H1 (cell line): ENCODE results near the gene ARHGAP42. TPM values are rescaled to one million over a fixed set of nuclear protein-coding genes. Genes with fewer than 3 reads are reported as not detected.

Experiments
- HDAC6 ChIP-seq: IDR thresholded peaks from one replicate; pipeline ENCODE4 v1.7.1; 2012; ENCODE audit warnings: low read depth, mild to moderate bottlenecking, inconsistent platforms, low read length, moderate library complexity
- SIN3A ChIP-seq, 2 experiments: IDR thresholded peaks in 1 of 2; conservative IDR thresholded peaks in 1 of 2; 2 replicates each; pipeline ENCODE4 v1.6.1; 2011 to 2012; ENCODE audit warnings: low read length in 2 of 2, improper control_type of control experiment in 1 of 2, low read depth in 1 of 2, mild to moderate bottlenecking in 1 of 2
- SUZ12 ChIP-seq: fragments of 200-600 bp; sonication (generic); IDR thresholded peaks from 2 replicates; pipeline ENCODE4 v1.6.1; 2012; ENCODE audit warnings: mild to moderate bottlenecking, inconsistent platforms, low read length, moderate library complexity, mixed read lengths
- polyA plus RNA-seq, 7 experiments: library from polyadenylated mRNA; depleted of rRNA in 3 of 7; stranded (reverse) in 5 of 7; unstranded in 2 of 7; fragments of >200 nt in 5 of 7; fragments of 200-250 nt in 2 of 7; gene quantifications; 1 replicate in 5 of 7; 2 replicates in 1 of 7; 4 replicates in 1 of 7; pipeline versions ENCODE4 v1.2.1 to v1.2.3, GENCODE V29; 2011 to 2013; ENCODE audit warnings: missing spikeins in 2 of 7, mixed read lengths in 2 of 7
- total RNA-seq: library from RNA; stranded (reverse); fragmentation: NEBNext Ultra II Directional; extraction: Animal tissue kit (Norgen Biotek cat#: 25700); gene quantifications from 2 replicates; pipeline ENCODE4 v1.2.1, GENCODE V29; 2021
- TF ChIP-seq, protein P1 (sequence below): IDR thresholded peaks from 2 replicates; pipeline ENCODE4 v1.6.1; 2012; ENCODE audit warnings: inconsistent platforms

ARHGAP42 gene
- total and polyA plus RNA-seq, 2 of the 8 experiments (the other 6 are each of a cell fraction or from before 2014, with no cell fraction given): 22.2 to 33.5 TPM

GRCh38 chr11:100870138-100870537 is 183.1 kb downstream of the ARHGAP42 start (continued):
- TF ChIP-seq, protein P1, sequence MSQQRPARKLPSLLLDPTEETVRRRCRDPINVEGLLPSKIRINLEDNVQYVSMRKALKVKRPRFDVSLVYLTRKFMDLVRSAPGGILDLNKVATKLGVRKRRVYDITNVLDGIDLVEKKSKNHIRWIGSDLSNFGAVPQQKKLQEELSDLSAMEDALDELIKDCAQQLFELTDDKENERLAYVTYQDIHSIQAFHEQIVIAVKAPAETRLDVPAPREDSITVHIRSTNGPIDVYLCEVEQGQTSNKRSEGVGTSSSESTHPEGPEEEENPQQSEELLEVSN: no peak
- TF ChIP-seq HDAC6 (no peak), SIN3A (conservative IDR thresholded peaks at IDR 0.05 in 1 of 2, IDR thresholded peaks at IDR 0.05 in 1 of 2; ENCODE audit: low read depth in 1 of 2, low read length in 2 of 2) (no peak), SUZ12 (no peak)
